Astrocyte (in vitro differentiated cells and primary cell): ENCODE data around the gene RAPGEF3. TPM values are rescaled to one million over a fixed set of nuclear protein-coding genes. Genes with fewer than 3 reads are reported as not detected.

Experiments used
- DNase-seq: peaks from one replicate; pipeline ENCODE4 v3.0.0-alpha.2; 2010; ENCODE audit warnings: low read depth
- FAIRE-seq: peaks from 2 replicates; lab custom pipeline; 2011; peaks lifted over from hg19 to GRCh38; lab: Jason Lieb, UNC
- H2AFZ ChIP-seq: 2 replicates; pipeline ENCODE4 v1.6.0; 2012; ENCODE audit warnings: low read depth, low read length, inconsistent platforms
- H3K27ac ChIP-seq: 2 replicates; pipeline ENCODE4 v1.5.1; 2011; ENCODE audit warnings: low read depth, low read length, inconsistent platforms
- H3K27me3 ChIP-seq: 2 replicates; pipeline ENCODE4 v1.6.0; 2011; ENCODE audit warnings: low read length, inconsistent platforms; ENCODE audit not compliant: insufficient read depth
- H3K36me3 ChIP-seq: 2 replicates; pipeline ENCODE4 v1.5.1; 2011; ENCODE audit warnings: low read length, inconsistent platforms; ENCODE audit not compliant: insufficient read depth
- H3K4me1 ChIP-seq: 2 replicates; pipeline ENCODE4 v1.5.1; 2011; ENCODE audit warnings: low read length, inconsistent platforms; ENCODE audit not compliant: insufficient read depth
- H3K4me2 ChIP-seq: 2 replicates; pipeline ENCODE4 v1.6.0; 2012; ENCODE audit warnings: low read length, inconsistent platforms
- H3K4me3 ChIP-seq: 2 replicates; pipeline ENCODE4 v1.5.1; 2011; ENCODE audit warnings: low read depth, mild to moderate bottlenecking, low read length, inconsistent platforms; ENCODE audit not compliant: insufficient read depth
- H3K79me2 ChIP-seq: 2 replicates; pipeline ENCODE4 v1.6.0; 2012; ENCODE audit warnings: mild to moderate bottlenecking, low read length, inconsistent platforms; ENCODE audit not compliant: insufficient read depth
- H3K9ac ChIP-seq: 2 replicates; pipeline ENCODE4 v1.6.0; 2012; ENCODE audit warnings: mild to moderate bottlenecking, low read length, inconsistent platforms
- H3K9me3 ChIP-seq: 2 replicates; pipeline ENCODE4 v1.5.1; 2012; ENCODE audit warnings: low read depth, mild to moderate bottlenecking, low read length, inconsistent platforms; ENCODE audit not compliant: insufficient read depth
- H4K20me1 ChIP-seq: 2 replicates; pipeline ENCODE4 v1.6.0; 2012; ENCODE audit warnings: low read length, inconsistent platforms; ENCODE audit not compliant: insufficient read depth
- H3K27ac Mint-ChIP-seq: one replicate; pipeline ENCODE4 v1.8.0; 2021; ENCODE audit warnings: mild to moderate bottlenecking, mixed read lengths; ENCODE audit not compliant: unreplicated experiment
- H3K27me3 Mint-ChIP-seq: one replicate; pipeline ENCODE4 v1.8.0; 2021; ENCODE audit warnings: low read depth, mixed read lengths; ENCODE audit not compliant: unreplicated experiment
- H3K36me3 Mint-ChIP-seq: one replicate; pipeline ENCODE4 v1.8.0; 2021; ENCODE audit warnings: low read depth, mixed read lengths; ENCODE audit not compliant: unreplicated experiment
- H3K4me1 Mint-ChIP-seq: one replicate; pipeline ENCODE4 v1.8.0; 2021; ENCODE audit warnings: low read depth, mixed read lengths; ENCODE audit not compliant: unreplicated experiment
- H3K4me3 Mint-ChIP-seq: one replicate; pipeline ENCODE4 v1.8.0; 2021; ENCODE audit warnings: mild to moderate bottlenecking, moderate library complexity, mixed read lengths; ENCODE audit not compliant: unreplicated experiment
- H3K9me3 Mint-ChIP-seq: one replicate; pipeline ENCODE4 v1.8.0; 2021; ENCODE audit warnings: mild to moderate bottlenecking, mixed read lengths; ENCODE audit not compliant: unreplicated experiment
- CTCF ChIP-seq: IDR thresholded peaks from 2 replicates; pipeline ENCODE4 v1.5.1; 2011; ENCODE audit warnings: low read depth, mild to moderate bottlenecking, inconsistent platforms, low read length, moderate library complexity; ENCODE audit not compliant: insufficient read depth
- EZH2 ChIP-seq: IDR thresholded peaks from 2 replicates; pipeline ENCODE4 v1.6.1; 2012; ENCODE audit warnings: mild to moderate bottlenecking, low read length, inconsistent platforms; ENCODE audit not compliant: insufficient read depth
- total RNA-seq: library from RNA; stranded (reverse); gene quantifications from 2 replicates; pipeline ENCODE4 v1.2.1, GENCODE V29; 2021

The RAPGEF3 gene
- total RNA-seq, 1 donor from 2014 or later, result 5.9 TPM

DNA sequence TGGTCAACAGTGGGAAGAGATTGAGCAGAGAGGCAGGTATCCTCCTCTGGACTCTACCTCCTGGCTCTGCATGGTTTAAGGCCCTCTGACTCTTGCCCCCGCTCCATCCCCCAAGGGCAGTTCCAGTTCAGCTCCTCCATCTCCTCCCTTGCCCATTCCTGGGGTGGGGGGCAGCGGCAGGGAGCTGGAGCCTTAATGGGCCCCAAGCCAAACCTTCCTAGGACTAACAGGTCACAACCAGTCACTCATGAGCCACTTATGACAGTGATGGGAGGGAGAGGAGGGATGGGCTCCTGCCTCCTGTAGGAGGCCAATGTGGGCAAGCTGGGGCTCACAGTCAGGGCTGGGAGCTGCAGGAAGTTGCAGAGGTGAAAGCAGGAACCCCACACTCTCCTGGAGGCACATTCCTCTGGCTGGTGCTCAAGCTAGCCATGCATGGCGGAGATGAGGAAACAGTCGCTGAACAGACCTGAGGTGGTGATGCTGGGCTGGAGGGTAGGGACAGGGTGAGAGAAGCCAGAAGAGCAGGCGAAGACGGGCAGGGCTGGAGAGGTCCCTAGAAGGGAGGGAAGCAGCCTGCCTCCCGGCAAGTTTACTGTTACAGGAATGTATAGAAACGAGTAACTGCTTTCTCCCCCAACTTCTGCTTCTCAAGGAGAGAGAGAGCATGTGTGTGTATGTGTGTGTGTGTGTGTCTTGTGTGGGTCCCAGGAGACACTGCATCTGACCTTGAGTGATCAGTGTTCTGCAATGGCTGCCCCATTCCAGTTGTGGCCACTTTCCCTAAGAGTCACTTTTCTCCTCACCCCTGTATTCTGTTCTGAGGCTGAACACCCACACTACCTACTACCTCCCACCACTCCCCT lies 5.0 kb upstream of the RAPGEF3 start:
- Histone ChIP-seq H3K79me2 (no peaks in the 10 kb centered on the region), H3K4me2 (no peak overlapping the region), H3K27me3 (no peaks in the 10 kb centered on the region), H3K9me3 (no peaks in the 10 kb centered on the region), H2AFZ (no peak overlapping the region), H3K27ac (no peak overlapping the region), H4K20me1 (no peaks in the 10 kb centered on the region), H3K4me1 (peaks cover 18% of the 10 kb centered on the region), H3K4me3 (no peak overlapping the region), H3K9ac (no peak overlapping the region), H3K36me3 (no peaks in the 10 kb centered on the region)
- Mint-ChIP-seq H3K4me3 (peak overlapping the region; percentile 62), H3K27me3 (peaks cover 20% of the 10 kb centered on the region), H3K36me3 (peaks cover 10% of the 10 kb centered on the region), H3K9me3 (peaks cover 5% of the 10 kb centered on the region), H3K4me1 (peaks cover 9% of the 10 kb centered on the region), H3K27ac (no peak overlapping the region)
- FAIRE-seq, result no peak
- DNase-seq, result no peak
- TF ChIP-seq EZH2 (no peak), CTCF (no peak)

DNA sequence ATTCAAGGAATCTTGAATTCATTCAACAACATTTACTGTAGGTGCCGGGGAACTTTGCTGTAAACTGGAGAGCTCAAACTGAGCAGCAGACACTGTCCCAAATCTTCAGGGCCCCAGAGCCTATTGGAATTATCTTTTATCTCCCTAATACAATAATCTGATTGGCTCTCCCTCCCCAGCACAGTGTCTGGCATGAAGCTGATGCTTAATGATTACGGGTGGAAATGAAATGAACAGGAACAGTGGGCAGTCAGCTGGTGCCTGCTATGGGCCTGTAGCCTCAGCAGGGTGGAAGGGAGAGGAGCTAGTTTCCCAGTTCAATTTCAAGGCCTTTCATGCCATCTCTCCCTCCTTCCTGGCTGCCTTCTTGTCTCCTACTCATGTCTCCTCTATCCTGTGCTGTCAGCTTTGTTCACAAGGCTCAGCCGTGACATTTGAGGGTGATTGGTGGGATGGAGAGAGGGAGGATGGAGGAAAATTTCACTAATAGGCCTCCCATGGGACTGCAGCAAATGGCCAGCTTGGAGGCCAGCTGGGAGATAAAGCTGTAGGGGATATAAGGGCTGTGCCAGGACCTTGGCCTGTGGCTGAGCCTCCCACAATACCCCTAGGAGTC lies 4.3 kb upstream of the RAPGEF3 start:
- Histone ChIP-seq H3K27me3 (no peaks in the 10 kb centered on the region), H4K20me1 (no peaks in the 10 kb centered on the region), H3K4me2 (no peak overlapping the region), H3K79me2 (no peaks in the 10 kb centered on the region), H3K36me3 (no peaks in the 10 kb centered on the region), H3K9me3 (no peaks in the 10 kb centered on the region), H3K4me3 (no peak overlapping the region), H3K4me1 (peaks cover 18% of the 10 kb centered on the region), H3K27ac (no peak overlapping the region), H2AFZ (no peak overlapping the region), H3K9ac (no peak overlapping the region)
- Mint-ChIP-seq H3K27ac (no peak overlapping the region), H3K9me3 (peaks cover 5% of the 10 kb centered on the region), H3K4me3 (no peak overlapping the region), H3K4me1 (peaks cover 15% of the 10 kb centered on the region), H3K27me3 (peaks cover 20% of the 10 kb centered on the region), H3K36me3 (peaks cover 10% of the 10 kb centered on the region)
- no peak for TF ChIP-seq CTCF
- no peak for TF ChIP-seq EZH2
- DNase-seq (no peak), FAIRE-seq (no peak)

- no peaks in the 10 kb centered on the region for H3K9me3 ChIP-seq
- H3K9ac ChIP-seq, result peak overlapping the region; percentile 75
- peak overlapping the region; percentile 30 for H3K27ac ChIP-seq
- H3K36me3 Mint-ChIP-seq, result peaks cover 6% of the 10 kb centered on the region
- no peaks in the 10 kb centered on the region for H3K36me3 ChIP-seq
- H3K79me2 ChIP-seq, result no peaks in the 10 kb centered on the region
- no peak for TF ChIP-seq EZH2
- TF ChIP-seq CTCF, result no peak
- H4K20me1 ChIP-seq, result no peaks in the 10 kb centered on the region
- FAIRE-seq, result no peak
- peaks cover 22% of the 10 kb centered on the region for H3K4me1 Mint-ChIP-seq
- H3K4me1 ChIP-seq, result peaks cover 24% of the 10 kb centered on the region
- no peak overlapping the region for H3K27ac Mint-ChIP-seq
- no peaks in the 10 kb centered on the region for H3K27me3 ChIP-seq
- peak overlapping the region; percentile 79 for H3K4me3 Mint-ChIP-seq
- H3K9me3 Mint-ChIP-seq, result no peaks in the 10 kb centered on the region
- peaks cover 9% of the 10 kb centered on the region for H3K27me3 Mint-ChIP-seq
- DNase-seq, result no peak
- H2AFZ ChIP-seq, result peak overlapping the region; percentile 84
- peak overlapping the region; percentile 87 for H3K4me2 ChIP-seq
- H3K4me3 ChIP-seq, result peak overlapping the region; percentile 66
Observed at GRCh38 chr12:47758584-47758833, 171 bp downstream of the RAPGEF3 start.
